C4-2B (cell line): ENCODE measurements around the gene C2CD3.

Experiments
- ZFX ChIP-seq: fragments of 450-650 bp; IDR thresholded peaks from 2 replicates; pipeline ENCODE4 v1.6.1; 2017
- TF ChIP-seq, protein P1 (sequence below): fragments of 450-650 bp; conservative IDR thresholded peaks from 2 replicates; pipeline ENCODE4 v1.5.1; 2017; ENCODE audit warnings: mild to moderate bottlenecking

DNA sequence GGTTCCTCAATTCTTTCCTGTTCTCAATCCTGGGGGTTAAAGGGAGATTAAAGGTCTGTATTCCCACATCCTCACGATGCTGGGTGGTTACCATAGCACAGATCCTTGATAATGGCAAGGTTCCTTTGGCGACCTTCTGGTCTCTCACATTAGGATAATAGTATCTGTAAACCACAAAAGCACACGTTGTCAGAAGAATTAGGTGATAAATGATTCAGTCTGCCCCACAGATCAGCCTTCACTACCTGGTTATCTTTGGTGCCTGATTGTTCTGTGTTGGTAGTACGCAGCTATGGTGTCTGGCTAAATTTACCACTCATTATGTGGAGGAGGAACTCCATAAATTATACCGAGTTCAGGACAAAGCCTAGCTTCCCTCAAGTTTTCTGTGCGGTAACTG is 78.4 kb downstream of the C2CD3 start:
- TF ChIP-seq, protein P1, sequence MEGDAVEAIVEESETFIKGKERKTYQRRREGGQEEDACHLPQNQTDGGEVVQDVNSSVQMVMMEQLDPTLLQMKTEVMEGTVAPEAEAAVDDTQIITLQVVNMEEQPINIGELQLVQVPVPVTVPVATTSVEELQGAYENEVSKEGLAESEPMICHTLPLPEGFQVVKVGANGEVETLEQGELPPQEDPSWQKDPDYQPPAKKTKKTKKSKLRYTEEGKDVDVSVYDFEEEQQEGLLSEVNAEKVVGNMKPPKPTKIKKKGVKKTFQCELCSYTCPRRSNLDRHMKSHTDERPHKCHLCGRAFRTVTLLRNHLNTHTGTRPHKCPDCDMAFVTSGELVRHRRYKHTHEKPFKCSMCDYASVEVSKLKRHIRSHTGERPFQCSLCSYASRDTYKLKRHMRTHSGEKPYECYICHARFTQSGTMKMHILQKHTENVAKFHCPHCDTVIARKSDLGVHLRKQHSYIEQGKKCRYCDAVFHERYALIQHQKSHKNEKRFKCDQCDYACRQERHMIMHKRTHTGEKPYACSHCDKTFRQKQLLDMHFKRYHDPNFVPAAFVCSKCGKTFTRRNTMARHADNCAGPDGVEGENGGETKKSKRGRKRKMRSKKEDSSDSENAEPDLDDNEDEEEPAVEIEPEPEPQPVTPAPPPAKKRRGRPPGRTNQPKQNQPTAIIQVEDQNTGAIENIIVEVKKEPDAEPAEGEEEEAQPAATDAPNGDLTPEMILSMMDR = no peak
- no peak for TF ChIP-seq ZFX
